ENCODE measurements around the gene HOXC10.

The HOXC10 gene

GRCh38 chr12:53965281-53966084 is 19.5 kb upstream of the HOXC10 start:
- FAIRE-seq, result no peak

DNA sequence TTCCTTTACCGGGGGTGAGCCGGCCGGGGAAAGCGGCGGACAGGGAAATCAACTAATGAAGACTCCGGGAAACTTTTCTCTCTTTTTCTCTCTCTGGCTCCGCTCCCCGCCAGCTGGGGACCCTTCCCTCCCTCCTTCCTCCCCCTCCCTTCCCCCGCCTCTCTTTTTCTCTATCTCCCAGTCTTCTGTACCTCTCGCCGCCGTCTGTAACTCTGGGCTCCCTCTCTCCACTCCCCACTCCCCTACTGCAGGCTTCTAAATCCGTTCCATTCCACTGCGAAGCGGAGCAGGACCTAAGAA is 18.9 kb upstream of the HOXC10 start:
- no peak for FAIRE-seq

DNA sequence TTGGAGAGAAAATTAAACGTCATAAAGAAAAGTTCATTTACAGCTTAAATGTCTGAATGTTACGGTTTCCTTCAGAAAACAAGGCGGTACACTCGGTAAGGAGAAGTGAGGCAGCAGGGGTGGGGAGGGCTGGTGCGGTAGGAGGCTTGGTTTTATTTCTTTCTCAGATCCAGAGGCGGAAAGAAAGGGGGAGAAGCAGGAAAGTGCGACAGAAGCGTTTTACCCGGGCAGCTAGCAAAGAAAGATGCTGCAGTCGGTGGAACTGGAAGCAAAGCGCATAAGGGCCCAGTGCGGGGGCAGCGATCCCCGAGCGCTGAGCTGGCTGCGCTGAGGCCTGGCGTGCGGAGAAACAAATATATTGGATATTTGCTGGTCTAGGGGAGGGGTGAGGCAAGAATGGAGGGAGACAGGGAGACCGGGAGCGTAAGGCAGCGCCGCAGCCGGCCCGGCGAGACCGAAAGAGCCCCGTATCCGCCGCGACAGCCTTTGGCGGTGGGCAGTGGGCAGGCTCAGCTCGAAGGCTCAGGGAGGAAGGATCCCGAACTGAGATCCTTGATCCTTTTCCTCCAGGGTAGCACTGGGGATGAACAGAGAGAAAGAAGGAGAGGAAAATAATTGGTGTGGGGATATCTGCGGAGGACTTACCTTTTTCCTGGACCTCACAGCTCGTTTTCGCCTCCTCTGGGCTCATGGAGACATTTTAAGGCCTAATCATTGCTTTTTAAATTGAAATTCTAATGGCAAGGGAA is 18.4 kb upstream of the HOXC10 start:
- FAIRE-seq, result no peak

- FAIRE-seq, result no peak
These were observed 17.5 kb upstream of the HOXC10 start for GRCh38 chr12:53967421-53967925.

DNA sequence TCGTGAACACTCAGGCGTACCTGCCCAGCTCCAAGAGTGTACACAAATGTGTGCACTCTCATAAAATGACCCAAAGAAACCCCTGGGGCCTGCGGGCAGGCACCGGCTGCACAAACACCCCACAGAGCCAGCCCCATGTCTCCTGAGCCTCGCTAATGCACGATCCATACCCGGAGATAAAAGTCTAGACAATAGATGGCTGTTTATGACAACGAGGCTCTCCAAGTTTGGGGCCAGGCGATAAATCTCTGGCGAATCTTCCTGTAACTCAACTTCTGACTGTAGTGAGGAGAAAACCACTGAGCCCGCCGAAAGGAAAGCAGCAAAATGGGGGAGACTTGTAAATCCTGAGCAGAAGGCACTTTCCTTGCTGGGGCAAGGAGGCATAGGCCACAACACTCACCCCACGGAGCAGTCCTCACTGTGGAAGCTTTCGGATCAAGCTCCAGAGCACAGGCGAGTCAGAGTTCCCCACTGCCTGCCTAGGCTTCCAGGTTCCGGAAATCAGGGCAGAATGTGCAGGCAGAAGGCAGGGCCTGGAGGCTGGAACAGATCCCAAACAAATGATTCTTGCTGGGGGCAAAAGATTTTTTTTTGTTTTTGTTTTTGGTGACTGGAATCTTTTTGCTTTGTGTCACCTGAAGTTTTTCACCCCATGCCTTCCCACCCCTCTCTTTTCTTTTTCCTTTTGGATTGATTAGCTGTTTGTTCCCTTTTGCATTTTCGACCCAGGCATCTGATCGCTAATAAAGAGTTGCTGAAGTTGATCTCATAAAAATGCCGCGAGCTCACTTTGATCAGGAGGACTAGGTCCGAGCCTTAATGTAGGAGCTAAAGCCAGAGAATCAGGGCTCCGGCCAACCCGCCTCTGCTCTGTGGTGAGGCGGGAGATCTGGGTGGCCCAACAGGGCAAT is 16.5 kb upstream of the HOXC10 start:
- no peak for FAIRE-seq

GRCh38 chr12:53969588-53970259 is 15.2 kb upstream of the HOXC10 start:
- no peak for FAIRE-seq

- FAIRE-seq, result no peak
These were observed 14.5 kb upstream of the HOXC10 start for GRCh38 chr12:53970451-53970850.

- FAIRE-seq, result no peak
These were observed 13.8 kb upstream of the HOXC10 start for GRCh38 chr12:53971129-53971528.

- no peak for FAIRE-seq
These were observed 13.3 kb upstream of the HOXC10 start for GRCh38 chr12:53971686-53972085.

GRCh38 chr12:53972152-53972702 is 12.7 kb upstream of the HOXC10 start:
- no peak for FAIRE-seq

GRCh38 chr12:53972722-53973235 is 12.2 kb upstream of the HOXC10 start, which contains the start of gene HOXC11:
Gene HOXC11, plus strand, starts transcription at chr12:53973126. Its CDS starts 116 bp downstream, at chr12:53973242.
- no peak for FAIRE-seq

GRCh38 chr12:53973236-53974042 is 11.5 kb upstream of the HOXC10 start:
- no peak for FAIRE-seq

DNA sequence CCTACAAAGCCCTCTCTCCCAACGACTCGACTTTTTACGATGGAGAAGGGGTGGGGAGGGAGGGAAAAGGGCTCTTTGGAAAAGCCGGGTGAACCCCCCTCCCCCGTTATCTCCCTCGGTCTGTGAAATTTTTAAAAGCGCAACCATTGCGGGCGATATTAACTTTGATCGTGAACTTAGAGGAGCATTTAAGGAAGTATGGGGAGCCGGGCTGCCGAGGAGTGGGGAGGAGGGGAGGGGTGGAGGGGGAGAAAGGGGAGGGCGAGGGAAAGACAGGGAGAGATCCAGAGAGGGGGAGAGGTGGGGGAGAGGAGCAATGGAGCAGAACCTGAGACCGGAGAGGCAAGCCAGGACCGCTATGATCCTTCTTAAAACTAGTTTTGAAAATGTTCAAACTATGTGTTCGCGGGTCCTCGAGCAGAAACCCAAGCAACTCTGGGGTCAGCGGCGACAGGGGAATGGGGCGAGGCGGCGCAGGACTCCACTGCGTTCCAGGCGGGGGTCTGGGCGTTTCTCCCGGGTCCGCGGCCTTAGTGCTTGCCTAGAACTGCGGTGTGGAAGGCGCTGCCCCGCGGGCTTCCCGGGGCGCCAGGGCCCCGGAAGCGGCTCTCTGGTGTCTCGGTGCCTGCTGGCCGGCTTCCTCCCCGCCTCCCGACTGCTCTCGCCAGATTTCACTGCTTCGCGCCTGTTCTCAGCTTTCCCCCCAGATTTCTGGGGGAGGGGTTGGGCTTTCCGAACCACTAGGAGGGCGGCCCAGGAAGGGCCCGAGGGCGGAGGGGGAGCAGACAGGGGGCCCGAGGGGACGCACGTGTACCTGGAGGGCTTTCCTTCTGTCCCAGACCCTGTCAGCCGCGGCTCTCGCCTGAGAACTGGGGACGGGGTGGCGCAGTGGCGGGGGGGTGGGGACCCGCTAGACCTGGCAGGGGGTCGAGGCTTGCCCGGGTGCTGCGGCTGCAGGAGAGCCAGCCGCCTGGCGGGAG is 10.6 kb upstream of the HOXC10 start, which contains the start of gene HOTAIR:
TSS of gene HOTAIR (minus strand) at position 871 of the 980 bp plus-strand sequence.
- no peak for FAIRE-seq

DNA sequence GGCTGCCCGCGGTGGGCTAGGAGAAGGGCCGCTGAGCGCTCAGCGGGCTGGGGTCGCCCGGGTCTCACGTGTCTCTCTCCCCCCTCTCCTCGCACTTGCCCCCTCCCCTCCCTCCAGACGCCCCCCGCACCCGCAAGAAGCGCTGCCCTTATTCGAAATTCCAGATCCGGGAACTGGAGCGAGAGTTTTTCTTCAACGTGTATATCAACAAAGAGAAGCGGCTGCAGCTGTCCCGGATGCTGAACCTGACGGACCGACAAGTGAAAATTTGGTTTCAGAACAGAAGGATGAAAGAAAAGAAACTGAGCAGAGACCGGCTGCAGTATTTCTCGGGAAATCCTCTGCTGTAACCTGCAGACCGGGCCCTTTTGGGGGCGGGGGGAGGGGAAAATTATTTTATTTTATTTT is 9.9 kb upstream of the HOXC10 start:
- FAIRE-seq, result no peak

DNA sequence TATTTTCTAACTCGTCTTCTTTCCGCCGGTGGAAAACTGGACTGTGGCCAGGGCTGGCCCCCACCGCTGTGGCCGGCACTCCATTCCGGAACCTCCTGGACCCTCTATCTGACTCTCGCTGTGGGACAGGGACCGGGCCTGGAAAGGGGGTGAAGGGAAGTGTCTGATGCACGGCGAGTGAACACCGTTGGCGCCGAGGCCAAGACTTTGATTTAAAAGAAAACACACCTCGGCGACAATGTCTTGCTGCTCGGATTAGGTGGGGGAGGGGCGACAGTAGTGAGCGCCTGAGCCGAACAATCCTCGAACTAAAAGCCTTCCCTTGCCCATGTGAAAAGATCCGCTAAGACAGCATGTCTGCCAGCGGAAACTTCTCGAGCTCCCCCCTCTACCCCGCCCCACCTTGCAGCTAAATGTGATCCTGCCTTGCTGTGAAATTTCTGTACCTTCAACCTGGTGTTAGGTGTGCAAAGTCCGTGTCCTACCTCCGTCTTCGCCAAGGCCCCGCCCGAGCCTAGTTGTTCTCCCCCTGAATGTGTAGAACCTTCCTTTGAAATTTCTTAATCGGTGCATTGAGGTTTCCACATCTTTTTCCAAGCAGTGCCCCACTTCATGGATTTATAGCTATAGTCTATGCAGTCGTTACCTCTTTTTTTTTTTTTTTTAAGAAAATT is 9.3 kb upstream of the HOXC10 start:
- FAIRE-seq, result no peak

GRCh38 chr12:53976172-53976822 is 8.6 kb upstream of the HOXC10 start:
- no peak for FAIRE-seq

DNA sequence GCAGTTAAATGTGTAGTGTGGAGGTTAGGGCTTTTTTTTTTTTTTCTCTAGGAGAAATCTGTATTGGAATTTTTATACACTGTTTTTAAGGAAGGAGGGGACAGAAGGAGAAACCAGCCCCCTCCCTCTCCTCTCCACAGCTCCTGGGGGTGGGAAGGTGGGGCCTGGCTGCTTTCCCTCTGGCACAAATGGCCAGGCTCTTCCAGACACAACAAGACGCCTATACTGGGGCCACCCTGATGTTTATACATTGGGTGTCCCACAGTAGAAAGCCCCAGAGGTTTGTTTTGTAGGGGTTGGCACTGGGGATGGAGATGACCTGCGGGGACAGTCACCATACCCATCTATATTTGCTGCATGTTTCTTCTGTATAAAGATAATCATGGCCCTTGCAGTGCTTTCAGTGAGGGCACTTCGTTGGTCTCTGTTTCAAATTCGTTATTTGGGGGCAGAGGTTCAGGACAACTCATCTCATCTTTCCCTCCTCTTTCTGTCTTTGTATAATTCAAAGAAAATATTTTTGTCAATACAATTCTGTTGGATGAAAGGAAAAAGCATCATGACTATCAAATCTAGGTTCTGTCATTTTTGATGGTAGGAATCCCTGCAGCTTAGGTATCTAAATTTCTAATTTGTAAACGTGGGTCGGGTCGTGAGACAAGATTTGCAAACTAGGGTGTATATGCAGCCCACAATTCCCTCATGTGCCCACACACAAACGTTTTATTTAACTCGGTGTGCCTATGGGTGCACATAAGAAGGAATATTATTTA is 7.9 kb upstream of the HOXC10 start:
- FAIRE-seq, result no peak

Data from colon (tissue), 2 donors.